Myocyte (in vitro differentiated cells): Measurements from ENCODE around the gene AMER1. TPM values are rescaled to one million over a fixed set of nuclear protein-coding genes. Genes with fewer than 3 reads are reported as not detected.

Experiments used
- DNase-seq: peaks from one replicate; pipeline ENCODE4 v3.0.0-alpha.2; 2012; ENCODE audit warnings: low read depth
- total RNA-seq: library from RNA; depleted of rRNA; stranded (reverse); fragments of >200 nt; gene quantifications from 2 replicates; pipeline ENCODE4 v1.2.3, GENCODE V29; 2014

The AMER1 gene
- total RNA-seq, 1 donor from 2014 or later: 4.9 TPM

GRCh38 chrX:64186974-64187761 is 18.3 kb downstream of the AMER1 start:
- no peak for DNase-seq

GRCh38 chrX:64184396-64184795 is 21.1 kb downstream of the AMER1 start:
- DNase-seq: peak; percentile 21

GRCh38 chrX:64182208-64182607 is 23.3 kb downstream of the AMER1 start:
- DNase-seq: no peak

DNA sequence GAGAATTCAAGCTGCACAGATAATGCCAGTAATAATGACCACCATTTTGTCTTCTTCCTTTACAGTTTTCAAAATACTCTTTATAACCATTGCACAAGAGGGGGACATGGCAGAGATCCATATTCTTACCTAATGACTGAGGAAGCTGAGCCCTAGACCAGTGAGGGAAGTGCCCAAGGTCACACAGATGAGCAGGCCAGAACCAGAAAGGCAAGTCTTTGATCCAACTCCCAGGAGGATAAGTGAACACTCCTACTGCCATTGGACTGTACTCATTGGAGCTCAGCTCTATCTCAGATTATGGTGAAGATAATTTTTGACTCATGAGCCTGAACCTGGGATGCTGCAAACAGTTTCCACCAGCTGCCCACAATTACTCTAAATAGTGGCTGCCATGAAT is 28.6 kb downstream of the AMER1 start:
- DNase-seq: no peak

GRCh38 chrX:64169988-64170387 is 35.5 kb downstream of the AMER1 start:
- DNase-seq: no peak

GRCh38 chrX:64152857-64153256 is 52.7 kb downstream of the AMER1 start:
- no peak for DNase-seq

DNA sequence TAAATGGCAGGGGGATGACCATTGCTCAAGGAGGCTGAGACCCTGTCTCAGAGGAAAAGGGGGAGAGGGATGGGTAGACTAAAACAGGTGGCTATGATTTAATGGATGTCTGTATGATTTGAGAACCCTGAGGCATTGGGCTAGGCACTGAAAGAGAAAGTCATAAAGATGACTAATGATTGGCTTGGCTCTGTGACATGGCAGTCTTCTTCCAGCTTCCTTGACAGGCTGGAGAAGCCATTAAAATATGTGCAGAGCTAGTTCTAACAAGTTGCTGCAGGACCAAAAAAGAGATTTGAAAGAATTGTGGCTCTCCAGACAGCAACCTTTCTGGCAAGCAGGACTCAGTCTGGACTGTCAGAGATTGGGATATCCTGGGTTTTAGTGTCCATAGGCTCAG is 53.6 kb downstream of the AMER1 start:
- no peak for DNase-seq

GRCh38 chrX:64150775-64151174 is 54.7 kb downstream of the AMER1 start:
- no peak for DNase-seq

Other genes starting within 250 kb of the AMER1 start
- 0.83 TPM in 1 of 2 replicates, not detected in the other for gene ASB12, start 24.9 kb upstream of the AMER1 start, total RNA-seq
- not detected in 2 replicates for gene MTMR8, start 189.7 kb upstream of the AMER1 start, total RNA-seq